ENCODE measurements around the gene TRIM68.
A peak's percentile ranks its signal among the peaks of the same experiment; 100 is the strongest.

Gene TRIM68

GRCh38 chr11:4606231-4607015, 1.6 kb downstream of the TRIM68 start:
- no peak for DNase-seq

GRCh38 chr11:4605057-4605456, 3.0 kb downstream of the TRIM68 start:
- DNase-seq = no peak

- no peak for DNase-seq
These were observed 14.3 kb downstream of the TRIM68 start, which contains the start of gene OR52I1 for GRCh38 chr11:4593739-4594138. Gene OR52I1 (plus strand): TSS chr11:4594039. CDS start chr11:4594039, 0 bp downstream.

GRCh38 chr11:4589017-4589416, 19.0 kb downstream of the TRIM68 start:
- no peak for DNase-seq

GRCh38 chr11:4581443-4581842, 26.6 kb downstream of the TRIM68 start, which contains the start of gene OR52I2:
Gene OR52I2 (plus strand): TSS chr11:4581743.
- no peak for DNase-seq

GRCh38 chr11:4580124-4580523, 27.9 kb downstream of the TRIM68 start:
- no peak for DNase-seq

- DNase-seq = no peak
These were observed 29.4 kb downstream of the TRIM68 start for GRCh38 chr11:4578624-4579023.

GRCh38 chr11:4577761-4578160, 30.3 kb downstream of the TRIM68 start:
- DNase-seq = no peak

GRCh38 chr11:4576880-4577279, 31.2 kb downstream of the TRIM68 start:
- DNase-seq = no peak

- no peak for DNase-seq
These were observed 39.0 kb downstream of the TRIM68 start for GRCh38 chr11:4569075-4569474.

GRCh38 chr11:4565371-4565770, 42.7 kb downstream of the TRIM68 start:
- no peak for DNase-seq

GRCh38 chr11:4560467-4560866, 47.6 kb downstream of the TRIM68 start:
- no peak for DNase-seq

GRCh38 chr11:4559527-4560440, 48.2 kb downstream of the TRIM68 start:
- no peak for DNase-seq

GRCh38 chr11:4551346-4551979, 56.6 kb downstream of the TRIM68 start:
- peak in 1 of 56 donors; percentile 23 for DNase-seq

All from nucleus accumbens (tissue), 56 donors.